ENCODE measurements around the gene ZNF444.
"Not testable (repeated sequence)": the region's sequence is repeated elsewhere in the genome, so short reads cannot be mapped to it uniquely, and the experiment has no call there.

The ZNF444 gene

DNA sequence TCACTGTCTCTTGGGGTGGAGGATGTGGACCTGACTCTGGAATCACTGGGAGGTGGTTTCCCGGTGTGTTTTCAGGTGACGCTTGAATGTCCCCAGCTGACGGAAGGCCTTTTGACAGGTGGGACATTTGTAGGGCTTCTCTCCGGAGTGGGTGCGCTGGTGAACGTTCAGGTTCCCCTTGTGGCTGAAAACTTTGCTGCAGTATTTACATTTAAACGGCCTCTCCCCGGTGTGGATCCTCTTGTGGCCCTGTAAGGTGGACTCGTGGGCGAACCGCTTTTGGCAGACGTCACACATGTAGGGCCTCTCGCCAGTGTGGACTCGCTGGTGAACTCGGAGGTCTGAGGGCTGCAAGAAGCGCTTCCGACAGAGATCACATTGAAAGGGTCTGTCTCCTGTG, 48.7 kb downstream of the ZNF444 start:
- H3K4me3 ChIP-seq (ENCODE audit: low read length), result no peak overlapping the region
- no peak for TF ChIP-seq ZNF274 (IDR thresholded peaks at IDR 0.05; ENCODE audit: low read depth, low read length)

DNA sequence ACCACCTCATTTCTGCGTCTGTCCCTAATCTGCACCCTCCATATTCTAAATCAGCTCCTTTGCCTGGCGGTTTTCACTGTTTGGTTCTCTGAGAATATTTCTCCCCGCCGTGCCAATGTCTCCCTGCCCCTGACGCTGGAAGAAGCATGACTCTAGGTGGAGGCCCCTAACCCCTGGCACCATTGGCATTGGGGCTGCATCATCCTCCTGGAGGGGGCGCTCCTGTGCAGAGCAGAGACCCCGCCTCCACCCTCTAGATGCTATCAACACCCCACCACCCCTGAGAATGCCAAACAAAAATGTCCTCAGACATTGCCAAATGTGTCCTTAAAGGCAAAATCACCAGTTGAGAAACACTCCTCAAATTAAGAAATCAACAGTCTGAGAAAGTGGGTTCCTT, 50.0 kb downstream of the ZNF444 start:
- no peak for TF ChIP-seq ZNF274 (IDR thresholded peaks at IDR 0.05; ENCODE audit: low read depth, low read length)

DNA sequence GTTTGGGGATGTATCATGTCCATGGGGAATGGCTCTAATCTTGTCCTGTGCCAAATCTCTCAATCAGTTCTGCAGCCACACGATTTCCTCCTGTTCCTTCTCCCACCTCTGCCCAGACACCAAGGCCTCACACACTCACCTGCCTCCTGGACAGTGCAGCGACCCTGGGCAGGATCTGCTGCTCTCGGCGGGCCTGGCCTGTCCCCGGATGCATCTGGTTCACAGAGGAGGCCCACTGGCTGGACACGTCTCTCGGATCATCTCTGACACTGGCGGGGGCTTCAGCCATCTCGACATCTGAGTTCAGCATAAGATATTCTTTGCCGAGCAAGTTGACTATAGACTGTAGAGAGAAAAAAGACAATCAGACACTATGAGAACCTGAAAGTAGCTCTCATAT, 50.6 kb downstream of the ZNF444 start:
- no peak for TF ChIP-seq ZNF274 (IDR thresholded peaks at IDR 0.05; ENCODE audit: low read depth, low read length)
- H3K4me3 ChIP-seq (ENCODE audit: low read length), result no peak overlapping the region

More for the DNA sequence above, 50.0 kb downstream of the ZNF444 start:
- H3K4me3 ChIP-seq (ENCODE audit: low read length), result no peak overlapping the region

DNA sequence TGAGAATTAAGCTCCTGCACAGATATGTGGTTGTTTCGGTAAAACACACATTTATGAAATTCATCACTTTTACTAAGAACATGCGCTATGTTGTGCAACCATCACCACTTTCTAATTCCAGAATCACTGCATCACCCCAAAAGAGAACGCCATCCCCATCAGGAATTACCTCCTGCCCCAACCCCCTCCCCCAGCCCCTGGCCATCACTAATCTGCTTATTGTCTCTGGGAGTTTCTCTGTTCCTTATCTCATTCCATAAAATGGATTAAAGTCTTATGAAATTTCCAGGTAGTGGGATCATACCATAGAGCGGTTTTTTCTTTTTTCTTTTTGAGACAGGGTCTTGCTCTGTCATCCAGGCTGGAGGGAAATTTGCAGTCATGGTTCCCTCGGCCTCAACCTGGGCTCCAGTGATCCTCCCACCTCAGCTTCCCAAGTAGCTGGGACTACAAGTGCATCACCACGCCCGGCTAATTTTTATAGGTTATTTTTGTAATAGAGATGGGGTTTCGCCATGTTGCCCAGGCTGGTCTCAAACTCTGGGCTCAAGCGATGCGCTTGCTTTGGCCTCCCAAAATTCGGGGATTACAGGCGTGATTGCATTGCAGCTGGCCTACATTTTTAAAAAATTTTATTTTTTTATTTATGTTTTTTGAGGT, 53.0 kb downstream of the ZNF444 start:
- TF ChIP-seq ZNF274 (IDR thresholded peaks at IDR 0.05; ENCODE audit: low read depth, low read length), result no peak
- no peak overlapping the region for H3K4me3 ChIP-seq (ENCODE audit: low read length)

DNA sequence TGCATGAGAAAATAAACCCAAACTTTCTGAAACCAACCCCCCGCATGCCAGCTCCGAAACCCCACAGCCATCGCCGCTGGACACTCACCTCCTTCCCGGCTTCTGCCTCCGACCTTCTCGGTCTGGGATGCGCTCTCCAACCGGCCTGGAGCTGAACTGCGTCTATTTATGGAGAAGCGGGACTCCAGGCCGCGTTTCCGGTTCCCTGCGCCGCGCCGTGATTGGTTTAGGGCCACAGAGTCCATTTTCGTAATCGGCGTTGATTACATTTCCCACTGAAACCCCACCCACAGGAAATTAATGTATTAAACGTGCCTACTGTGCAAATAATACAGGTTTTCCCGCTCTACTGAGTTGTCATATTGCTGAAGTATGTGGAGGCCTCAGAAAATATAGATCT, 56.6 kb downstream of the ZNF444 start, which contains the start of gene ZSCAN5B:
Gene ZSCAN5B, minus strand, starts transcription at position 138 of the 400 bp plus-strand sequence. CDS start 4,731 bp downstream, outside the sequence.
- H3K4me3 ChIP-seq (ENCODE audit: low read length), result not testable (repeated sequence)

DNA sequence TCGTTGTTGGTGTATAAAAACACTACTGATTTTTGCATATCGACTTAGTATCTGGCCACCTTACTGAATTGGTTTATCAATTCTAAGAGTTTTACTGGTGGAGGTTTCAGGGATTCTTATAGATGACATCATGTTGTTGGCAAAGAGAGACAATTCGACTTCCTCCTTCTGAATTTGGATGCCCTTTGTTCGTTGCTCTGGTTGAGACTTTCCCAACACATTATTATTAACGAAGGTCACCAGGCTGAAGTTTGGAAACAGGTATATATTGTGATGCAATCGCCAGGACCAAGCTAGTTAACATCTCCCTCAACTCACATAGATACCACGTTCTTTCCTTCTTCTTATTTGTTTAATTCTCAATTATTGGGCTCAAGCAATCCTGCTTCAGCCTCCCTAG, 58.6 kb downstream of the ZNF444 start:
- no peak for TF ChIP-seq ZNF274 (IDR thresholded peaks at IDR 0.05; ENCODE audit: low read depth, low read length)
- no peak overlapping the region for H3K4me3 ChIP-seq (ENCODE audit: low read length)

DNA sequence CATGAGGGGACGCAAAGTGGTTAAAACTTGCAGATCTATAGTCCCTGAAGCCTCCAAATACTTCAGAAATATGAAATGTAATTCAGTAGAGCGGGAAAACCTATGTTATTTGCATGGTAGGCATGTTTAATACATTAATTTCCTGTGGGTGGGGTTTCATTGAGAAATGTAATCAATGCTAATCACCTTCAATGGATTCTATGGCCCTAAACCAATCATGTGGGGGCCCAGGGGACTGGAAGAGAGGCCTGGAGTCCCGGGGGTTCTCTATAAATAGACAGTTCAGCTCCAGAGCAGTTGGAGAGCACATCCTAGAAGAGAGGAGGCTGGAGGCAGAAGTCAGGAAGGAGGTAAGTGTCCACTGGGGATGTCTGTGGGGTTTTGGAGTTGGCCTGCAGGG, 60.9 kb downstream of the ZNF444 start, which contains the start of gene ZSCAN5C:
Gene ZSCAN5C, plus strand, starts transcription at position 301 of the 400 bp plus-strand sequence. CDS start 3,641 bp downstream, outside the sequence.
- TF ChIP-seq ZNF274 (IDR thresholded peaks at IDR 0.05; ENCODE audit: low read depth, low read length), result no peak

DNA sequence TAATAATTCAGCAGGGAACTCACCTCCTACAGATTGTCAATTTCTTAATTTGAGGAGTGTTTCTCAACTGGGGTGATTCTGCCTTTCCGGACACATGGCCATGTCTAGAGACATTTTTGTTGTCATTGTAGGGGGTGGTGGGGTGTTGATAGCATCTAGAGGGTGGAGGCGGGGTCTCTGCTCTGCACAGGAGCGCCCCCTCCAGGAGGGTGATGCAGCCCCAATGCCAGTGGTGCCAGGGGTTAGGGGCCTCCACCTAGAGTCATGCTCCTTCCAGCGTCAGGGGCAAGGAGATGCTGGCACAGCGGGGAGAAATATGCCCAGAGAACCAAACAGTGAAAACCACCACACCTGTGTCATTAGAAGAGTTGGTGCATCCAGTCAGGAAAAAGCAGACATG, 66.5 kb downstream of the ZNF444 start:
- not testable (repeated sequence) for H3K4me3 ChIP-seq (ENCODE audit: low read length)

More for the DNA sequence above, 60.9 kb downstream of the ZNF444 start, which contains the start of gene ZSCAN5C:
- no peak within 1 kb of the TSS for H3K4me3 ChIP-seq (ENCODE audit: low read length)

DNA sequence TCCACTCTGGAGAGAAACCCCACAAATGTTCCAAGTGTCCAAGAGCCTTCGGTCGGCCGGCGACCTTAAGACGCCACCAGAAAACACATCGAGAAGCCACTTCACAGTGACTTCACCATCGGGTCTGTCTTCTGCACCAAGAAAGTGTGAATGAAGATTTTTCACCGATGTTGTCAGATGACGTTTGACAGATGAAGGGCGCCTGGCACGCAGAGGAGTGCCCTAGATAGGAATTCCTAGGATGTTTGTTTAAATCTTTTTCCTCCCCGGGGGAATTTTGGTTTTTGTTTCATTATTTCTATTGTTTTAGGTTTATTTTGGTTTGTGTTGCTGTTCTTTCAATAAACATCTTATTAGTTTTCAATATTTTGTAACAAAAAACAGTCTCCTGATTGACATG, 68.0 kb downstream of the ZNF444 start:
- no peak for TF ChIP-seq ZNF274 (IDR thresholded peaks at IDR 0.05; ENCODE audit: low read depth, low read length)
- no peak overlapping the region for H3K4me3 ChIP-seq (ENCODE audit: low read length)

DNA sequence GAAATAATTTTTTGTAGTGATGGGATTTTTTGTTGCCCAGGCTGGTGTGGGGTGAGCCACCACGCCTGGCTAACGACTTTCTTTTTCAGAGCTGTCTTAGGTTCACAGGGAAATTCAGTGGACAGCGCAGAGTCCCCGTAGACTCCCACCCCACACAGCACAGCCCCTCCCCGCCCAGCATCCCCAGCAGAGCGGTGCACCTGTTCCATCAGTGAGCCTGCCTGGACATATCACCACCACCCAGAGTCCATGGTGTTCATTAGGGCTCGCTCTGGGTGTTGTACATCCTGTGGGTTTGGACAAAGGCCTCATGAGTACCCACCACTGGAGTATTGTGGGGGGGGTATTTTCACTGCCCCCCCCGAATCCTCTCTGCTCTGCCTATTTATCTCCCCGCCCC, 68.9 kb downstream of the ZNF444 start:
- H3K4me3 ChIP-seq (ENCODE audit: low read length), result not testable (repeated sequence)
